ENCODE results near the gene CHRNA3.

DNA sequence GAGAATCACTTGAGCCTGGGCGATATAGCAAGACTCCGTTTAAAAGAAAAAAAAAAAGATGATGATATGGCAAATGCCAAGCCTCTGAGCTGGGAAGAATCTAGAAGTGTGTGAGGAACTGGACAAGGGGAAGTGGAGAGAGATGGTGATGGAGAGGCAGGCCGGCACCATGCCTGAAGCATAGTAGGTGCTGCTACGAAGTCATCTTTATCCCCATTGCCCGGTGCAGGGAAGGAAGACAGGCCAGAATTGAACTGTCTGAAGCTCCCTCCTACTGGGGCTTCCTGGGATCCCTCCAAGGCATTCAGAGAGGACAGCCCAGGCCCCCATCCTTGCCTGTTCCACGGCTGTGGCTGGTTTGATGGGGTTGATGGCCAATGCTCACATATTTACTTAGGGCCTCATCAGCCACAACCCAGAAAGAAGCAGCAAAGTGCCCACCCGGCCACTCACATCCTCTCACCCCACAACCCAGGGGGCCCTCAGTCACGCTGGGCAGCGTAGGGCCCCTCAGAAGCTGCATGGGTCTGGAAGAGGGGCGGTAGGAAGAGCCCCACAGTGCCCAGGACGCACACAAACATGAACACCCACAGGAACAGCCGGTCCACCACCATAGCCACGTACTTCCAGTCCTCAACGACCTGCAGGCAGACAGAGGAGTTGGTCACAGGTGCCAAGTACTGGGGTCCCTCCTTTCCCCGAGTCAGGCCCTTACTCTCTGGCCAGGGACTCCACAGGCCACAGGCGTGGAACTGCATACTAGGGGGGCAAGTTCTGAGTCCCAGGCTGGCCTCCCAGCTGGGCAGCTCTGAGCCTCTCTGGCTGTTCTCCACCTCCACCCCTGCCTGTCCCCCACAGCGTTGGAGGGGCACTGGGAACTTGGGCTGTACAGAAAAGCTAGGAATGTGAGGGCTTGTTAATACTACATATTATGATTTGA, 4.1 kb upstream of the CHRNA3 start:
- TF ChIP-seq, protein P1, sequence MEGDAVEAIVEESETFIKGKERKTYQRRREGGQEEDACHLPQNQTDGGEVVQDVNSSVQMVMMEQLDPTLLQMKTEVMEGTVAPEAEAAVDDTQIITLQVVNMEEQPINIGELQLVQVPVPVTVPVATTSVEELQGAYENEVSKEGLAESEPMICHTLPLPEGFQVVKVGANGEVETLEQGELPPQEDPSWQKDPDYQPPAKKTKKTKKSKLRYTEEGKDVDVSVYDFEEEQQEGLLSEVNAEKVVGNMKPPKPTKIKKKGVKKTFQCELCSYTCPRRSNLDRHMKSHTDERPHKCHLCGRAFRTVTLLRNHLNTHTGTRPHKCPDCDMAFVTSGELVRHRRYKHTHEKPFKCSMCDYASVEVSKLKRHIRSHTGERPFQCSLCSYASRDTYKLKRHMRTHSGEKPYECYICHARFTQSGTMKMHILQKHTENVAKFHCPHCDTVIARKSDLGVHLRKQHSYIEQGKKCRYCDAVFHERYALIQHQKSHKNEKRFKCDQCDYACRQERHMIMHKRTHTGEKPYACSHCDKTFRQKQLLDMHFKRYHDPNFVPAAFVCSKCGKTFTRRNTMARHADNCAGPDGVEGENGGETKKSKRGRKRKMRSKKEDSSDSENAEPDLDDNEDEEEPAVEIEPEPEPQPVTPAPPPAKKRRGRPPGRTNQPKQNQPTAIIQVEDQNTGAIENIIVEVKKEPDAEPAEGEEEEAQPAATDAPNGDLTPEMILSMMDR (IDR thresholded peaks at IDR 0.05): no peak
- no peak for TF ChIP-seq EZH2 (IDR thresholded peaks at IDR 0.05; ENCODE audit: borderline replicate concordance, insufficient read depth, low read depth, low read length, poor library complexity, severe bottlenecking)
